ENCODE measurements around the gene NSD2. TPM values are rescaled to one million over a fixed set of nuclear protein-coding genes. Genes with fewer than 3 reads are reported as not detected.
"Not testable (repeated sequence)": the region's sequence is repeated elsewhere in the genome, so short reads cannot be mapped to it uniquely, and the experiment has no call there.

Gene NSD2
- total RNA-seq, 2 experiments from 2014 or later: 263 to 367 TPM

GRCh38 chr4:1997712-1998111, 126.5 kb downstream of the NSD2 start:
- DNase-seq (no peak), ATAC-seq (no peak)
- Mint-ChIP-seq H3K36me3 (peaks cover 72% of the 10 kb centered on the region), H3K4me1 (peaks cover 2% of the 10 kb centered on the region), H3K9me3 (ENCODE audit: low read depth) (peaks cover 31% of the 10 kb centered on the region), H3K4me3 (no peak overlapping the region), H3K27ac (no peak overlapping the region), H3K27me3 (no peaks in the 10 kb centered on the region)
- CTCF ChIA-PET: no interaction called here

DNA sequence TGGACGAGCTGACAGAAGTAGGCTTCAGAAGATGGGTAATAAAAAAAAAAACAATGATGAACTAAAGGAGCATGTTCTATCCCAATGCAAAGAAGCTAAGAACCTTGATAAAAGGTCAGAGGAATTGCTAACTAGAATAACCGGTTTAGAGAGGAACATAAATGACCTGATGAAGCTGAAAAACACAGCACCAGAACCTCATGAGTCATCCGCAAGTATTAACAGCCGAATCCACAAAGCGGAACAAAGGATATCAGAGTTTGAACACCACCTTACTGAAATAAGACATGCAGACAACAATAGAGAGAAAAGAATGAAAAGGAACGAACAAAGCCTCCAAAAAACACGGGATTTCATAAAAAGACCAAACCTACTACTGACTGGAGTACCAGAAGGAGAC, 127.1 kb downstream of the NSD2 start:
- Mint-ChIP-seq H3K4me1 (peaks cover 6% of the 10 kb centered on the region), H3K27me3 (no peaks in the 10 kb centered on the region), H3K27ac (no peak overlapping the region), H3K36me3 (peaks cover 78% of the 10 kb centered on the region), H3K4me3 (no peak overlapping the region), H3K9me3 (ENCODE audit: low read depth) (peaks cover 31% of the 10 kb centered on the region)
- ATAC-seq: no peak
- no peak for DNase-seq
- CTCF ChIA-PET: no interaction called here

DNA sequence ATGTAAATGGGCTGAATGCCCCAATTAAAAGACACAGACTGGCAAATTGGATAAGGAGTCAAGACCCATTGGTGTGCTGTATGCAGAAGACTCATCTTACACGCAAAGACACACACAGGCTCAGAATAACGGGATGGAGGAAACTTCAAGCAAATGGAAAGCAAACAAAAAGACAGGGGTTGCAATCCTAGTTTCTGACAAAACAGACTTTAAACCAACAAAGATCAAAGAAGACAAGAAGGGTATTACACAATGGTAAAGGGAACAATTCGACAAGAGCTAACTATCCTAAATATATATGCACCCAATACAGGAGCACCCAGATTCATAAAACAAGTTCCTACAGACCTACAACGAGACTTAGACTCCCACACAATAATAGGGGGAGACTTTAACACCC, 128.1 kb downstream of the NSD2 start:
- CTCF ChIA-PET, DNase-seq, H3K27me3 Mint-ChIP-seq, H3K4me1 Mint-ChIP-seq, H3K27ac Mint-ChIP-seq, H3K4me3 Mint-ChIP-seq, ATAC-seq: not testable (repeated sequence)
- Mint-ChIP-seq H3K9me3 (ENCODE audit: low read depth) (peaks cover 31% of the 10 kb centered on the region), H3K36me3 (peaks cover 80% of the 10 kb centered on the region)

DNA sequence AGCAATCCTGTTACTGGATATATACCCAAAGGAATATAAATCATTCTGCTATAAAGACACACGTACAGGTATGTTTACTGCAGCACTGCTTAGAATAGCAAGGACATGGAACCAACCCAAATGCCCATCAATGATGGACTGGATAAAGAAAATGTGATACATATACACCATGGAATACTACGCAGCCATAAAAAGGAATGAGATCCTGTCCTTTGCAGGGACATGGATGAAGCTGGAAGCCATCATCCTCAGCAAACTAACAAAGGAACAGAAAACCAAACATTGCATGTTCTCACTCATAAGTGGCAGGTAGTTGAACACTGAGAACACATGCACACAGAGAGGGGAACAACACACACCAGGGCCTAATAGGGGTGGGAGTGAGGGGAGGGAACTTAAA, 132.2 kb downstream of the NSD2 start:
- Mint-ChIP-seq H3K36me3 (peaks cover 58% of the 10 kb centered on the region), H3K9me3 (ENCODE audit: low read depth) (peaks cover 17% of the 10 kb centered on the region), H3K4me1 (peaks cover 23% of the 10 kb centered on the region)
- DNase-seq, H3K4me3 Mint-ChIP-seq, ATAC-seq, H3K27me3 Mint-ChIP-seq, H3K27ac Mint-ChIP-seq, CTCF ChIA-PET: not testable (repeated sequence)

GRCh38 chr4:2006367-2006766, 135.2 kb downstream of the NSD2 start:
- peaks cover 35% of the 10 kb centered on the region for H3K4me1 Mint-ChIP-seq

GRCh38 chr4:2006956-2007653, 135.9 kb downstream of the NSD2 start:
- Mint-ChIP-seq H3K4me1 (peaks cover 35% of the 10 kb centered on the region), H3K36me3 (peaks cover 26% of the 10 kb centered on the region), H3K9me3 (ENCODE audit: low read depth) (no peaks in the 10 kb centered on the region), H3K27ac (no peak overlapping the region), H3K27me3 (peaks cover 12% of the 10 kb centered on the region), H3K4me3 (peak overlapping the region; percentile 92)
- no peak for DNase-seq
- CTCF ChIA-PET: interaction anchor here (1.0 kb wide), 1 partner anchor 11 kb away, joined by 3 read pairs; no protein-coding TSS in a partner anchor
- no peak for ATAC-seq

More at GRCh38 chr4:2006367-2006766, 135.2 kb downstream of the NSD2 start:
- ATAC-seq (no peak), DNase-seq (no peak)
- Mint-ChIP-seq H3K36me3 (peaks cover 28% of the 10 kb centered on the region), H3K27ac (no peak overlapping the region), H3K9me3 (ENCODE audit: low read depth) (no peaks in the 10 kb centered on the region), H3K27me3 (peaks cover 6% of the 10 kb centered on the region), H3K4me3 (no peak overlapping the region)
- CTCF ChIA-PET: no interaction called here

DNA sequence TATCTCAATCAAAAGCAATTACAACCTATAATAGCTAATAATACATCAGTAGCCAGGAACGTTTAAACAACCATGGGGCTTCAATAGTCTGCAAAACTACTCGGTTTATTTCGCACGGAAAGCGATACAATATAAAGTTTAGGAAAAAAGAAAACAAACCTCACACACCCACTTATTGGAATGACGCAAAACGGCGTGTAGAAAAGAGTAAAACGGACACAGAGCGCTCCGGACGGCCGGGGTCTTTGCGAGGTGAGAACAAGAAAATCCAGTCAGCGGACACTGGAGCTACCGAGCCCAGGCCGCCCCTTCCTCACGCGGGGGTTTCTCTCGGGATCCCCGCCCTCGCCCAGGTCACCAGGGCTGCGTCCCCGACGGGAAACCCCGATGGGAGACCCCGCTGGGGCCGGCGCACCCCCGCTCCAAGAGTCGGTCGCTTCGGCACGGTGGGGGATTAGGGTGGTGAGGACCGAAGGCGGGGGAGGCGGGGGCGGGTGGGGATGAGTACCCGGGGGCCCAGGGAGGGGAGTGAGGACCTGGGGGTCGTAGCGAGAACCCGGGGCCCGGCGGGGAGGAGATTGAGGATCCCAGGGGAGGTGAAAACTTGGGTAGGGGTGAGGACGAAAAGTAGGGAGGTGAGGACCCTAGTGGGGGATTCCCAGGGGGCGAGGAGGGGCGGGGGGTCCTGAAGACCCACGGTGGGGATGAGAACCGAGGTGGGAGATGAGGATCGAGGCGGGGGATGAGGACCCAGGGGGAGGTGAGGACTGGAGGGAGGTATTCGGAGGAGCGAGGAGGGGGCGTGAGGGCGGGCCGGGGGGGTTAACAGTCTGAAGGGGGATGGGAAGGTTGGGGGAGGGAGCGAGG, 136.8 kb downstream of the NSD2 start:
- CTCF ChIA-PET: interaction anchor here (1.0 kb wide), 1 partner anchor 12 kb away, joined by 3 read pairs; no protein-coding TSS in a partner anchor
- H3K9me3 Mint-ChIP-seq (ENCODE audit: low read depth): no peaks in the 10 kb centered on the region
- no peak for ATAC-seq
- H3K27ac Mint-ChIP-seq: peak overlapping the region; percentile 84
- H3K36me3 Mint-ChIP-seq: peaks cover 17% of the 10 kb centered on the region
- H3K27me3 Mint-ChIP-seq: peaks cover 15% of the 10 kb centered on the region
- no peak for DNase-seq
- peaks cover 30% of the 10 kb centered on the region for H3K4me1 Mint-ChIP-seq
- H3K4me3 Mint-ChIP-seq: peak overlapping the region; percentile 92

DNA sequence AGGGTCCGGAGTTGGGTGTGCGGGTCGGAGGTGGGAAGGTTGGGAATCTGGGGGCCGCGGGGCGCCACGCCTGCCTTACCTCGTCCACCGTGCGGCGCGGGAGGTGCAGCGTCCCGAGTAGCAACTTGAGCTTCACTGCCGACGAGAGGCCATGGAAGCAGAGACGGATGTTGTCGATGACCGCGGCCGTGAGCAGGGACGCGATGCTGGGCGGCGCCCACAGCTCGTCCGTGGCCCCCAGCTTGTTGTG, 137.4 kb downstream of the NSD2 start:
- Mint-ChIP-seq H3K36me3 (peaks cover 11% of the 10 kb centered on the region), H3K4me3 (peak overlapping the region; percentile 92), H3K9me3 (ENCODE audit: low read depth) (no peaks in the 10 kb centered on the region), H3K4me1 (peaks cover 26% of the 10 kb centered on the region), H3K27ac (peak overlapping the region; percentile 84), H3K27me3 (peaks cover 15% of the 10 kb centered on the region)
- DNase-seq (no peak), ATAC-seq (no peak)
- CTCF ChIA-PET: no interaction called here

DNA sequence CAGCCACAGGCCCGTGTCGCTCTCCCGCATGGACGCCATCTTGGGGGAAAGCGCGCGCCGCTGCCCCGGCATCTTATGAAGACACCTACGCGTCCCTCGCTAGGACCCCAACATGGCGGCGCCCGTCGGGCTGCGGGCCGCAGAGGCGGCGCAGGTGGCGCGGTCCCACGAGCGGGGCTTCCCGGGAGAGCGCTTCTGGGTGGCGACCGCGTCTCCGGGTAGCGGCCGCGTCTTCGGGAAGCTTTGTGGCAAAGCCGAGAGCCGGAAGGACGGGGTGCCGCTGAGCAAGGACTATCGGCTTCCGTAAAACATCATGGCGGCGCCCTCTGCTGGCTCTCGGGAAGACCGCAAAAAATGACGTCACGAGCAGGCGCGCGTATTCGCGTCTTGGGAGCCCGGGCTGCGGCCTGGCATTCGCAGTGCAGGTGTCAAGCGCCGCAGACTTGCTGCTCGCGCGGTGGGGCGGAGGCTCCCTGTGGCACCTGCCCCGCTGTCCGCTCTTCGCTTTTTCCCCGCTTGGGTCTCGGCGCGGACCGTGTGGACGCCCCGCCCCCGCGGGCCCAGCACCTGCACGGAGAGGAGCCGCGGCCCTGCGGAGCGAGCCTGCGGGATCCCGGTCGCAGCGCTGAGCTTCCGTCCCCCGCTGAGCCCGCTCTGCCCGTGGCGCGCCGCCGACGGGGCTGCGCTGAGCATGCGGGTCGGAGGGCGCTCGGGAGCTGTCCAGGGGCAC, 137.9 kb downstream of the NSD2 start, which contains the start of gene NELFA:
TSS of gene NELFA (minus strand) at position 54 of the 730 bp plus-strand sequence. CDS start at position 39, 15 bp downstream.
- H3K4me1 Mint-ChIP-seq: peaks cover 26% of the 10 kb centered on the region
- H3K27ac Mint-ChIP-seq: peak within 1 kb of the TSS; percentile 84
- ATAC-seq: peak; percentile 87
- H3K4me3 Mint-ChIP-seq: peak within 1 kb of the TSS; percentile 92
- H3K36me3 Mint-ChIP-seq: peaks cover 11% of the 10 kb centered on the region
- H3K9me3 Mint-ChIP-seq (ENCODE audit: low read depth): no peaks in the 10 kb centered on the region
- CTCF ChIA-PET: interaction anchor here (1.0 kb wide), 1 partner anchor 9 kb away, joined by 3 read pairs; no protein-coding TSS in a partner anchor
- H3K27me3 Mint-ChIP-seq: peaks cover 16% of the 10 kb centered on the region
- DNase-seq: peak; percentile 95

DNA sequence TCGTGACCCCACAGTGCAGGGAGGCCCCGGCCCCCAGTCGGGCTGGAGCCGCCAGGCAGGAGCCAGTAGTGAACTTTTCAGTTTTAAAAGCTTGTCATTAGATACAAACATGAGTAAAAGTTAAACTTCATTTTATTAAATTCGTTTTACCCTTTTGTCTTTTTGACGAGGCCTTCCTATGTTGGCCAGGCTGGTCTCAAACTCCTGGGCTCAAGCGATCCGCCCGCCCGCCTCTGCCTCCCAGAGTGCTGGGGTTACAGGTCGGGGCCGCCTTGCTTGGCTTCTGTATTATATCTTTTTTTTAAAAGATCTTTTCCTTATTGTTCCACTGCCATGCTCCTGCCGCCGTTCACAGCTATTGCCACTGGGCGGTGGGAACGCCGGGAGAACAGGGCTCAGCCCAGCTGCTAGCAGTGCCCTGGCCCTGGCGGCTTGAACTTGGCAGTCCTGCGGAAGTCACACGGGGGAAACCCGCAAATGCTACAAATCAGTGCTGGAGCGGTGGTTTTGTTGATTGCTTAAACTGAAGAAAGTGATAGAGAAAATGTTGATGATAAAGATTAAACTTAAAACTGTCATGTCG, 138.5 kb downstream of the NSD2 start:
- ATAC-seq (peak; percentile 7), DNase-seq (peak; percentile 69)
- H3K36me3 Mint-ChIP-seq: peaks cover 9% of the 10 kb centered on the region
- H3K27ac Mint-ChIP-seq: peak overlapping the region; percentile 75
- peaks cover 26% of the 10 kb centered on the region for H3K4me1 Mint-ChIP-seq
- H3K9me3 Mint-ChIP-seq (ENCODE audit: low read depth): no peaks in the 10 kb centered on the region
- CTCF ChIA-PET: interaction anchor here (1.0 kb wide), 1 partner anchor 10 kb away, joined by 3 read pairs; no protein-coding TSS in a partner anchor
- peak overlapping the region; percentile 92 for H3K4me3 Mint-ChIP-seq
- H3K27me3 Mint-ChIP-seq: peaks cover 20% of the 10 kb centered on the region

GRCh38 chr4:2011583-2011982, 140.4 kb downstream of the NSD2 start:
- Mint-ChIP-seq H3K27ac (no peak overlapping the region), H3K4me3 (no peak overlapping the region), H3K9me3 (ENCODE audit: low read depth) (no peaks in the 10 kb centered on the region), H3K36me3 (peaks cover 7% of the 10 kb centered on the region), H3K4me1 (peaks cover 23% of the 10 kb centered on the region), H3K27me3 (peaks cover 27% of the 10 kb centered on the region)
- CTCF ChIA-PET: no interaction called here
- ATAC-seq (no peak), DNase-seq (no peak)

GRCh38 chr4:2015008-2015407, 143.8 kb downstream of the NSD2 start:
- H3K27me3 Mint-ChIP-seq: peaks cover 39% of the 10 kb centered on the region
- no peak for ATAC-seq
- DNase-seq: no peak
- H3K27ac Mint-ChIP-seq: no peak overlapping the region
- H3K36me3 Mint-ChIP-seq: no peaks in the 10 kb centered on the region
- no peaks in the 10 kb centered on the region for H3K9me3 Mint-ChIP-seq (ENCODE audit: low read depth)
- H3K4me3 Mint-ChIP-seq: no peak overlapping the region
- H3K4me1 Mint-ChIP-seq: peaks cover 9% of the 10 kb centered on the region
- CTCF ChIA-PET: no interaction called here
